ENCODE data around the gene POLG2. TPM values are rescaled to one million over a fixed set of nuclear protein-coding genes. Genes with fewer than 3 reads are reported as not detected.

The POLG2 gene
- total and polyA plus RNA-seq, 3 donors from 2014 or later: 19.0 to 47.1 (median 29.7) TPM

DNA sequence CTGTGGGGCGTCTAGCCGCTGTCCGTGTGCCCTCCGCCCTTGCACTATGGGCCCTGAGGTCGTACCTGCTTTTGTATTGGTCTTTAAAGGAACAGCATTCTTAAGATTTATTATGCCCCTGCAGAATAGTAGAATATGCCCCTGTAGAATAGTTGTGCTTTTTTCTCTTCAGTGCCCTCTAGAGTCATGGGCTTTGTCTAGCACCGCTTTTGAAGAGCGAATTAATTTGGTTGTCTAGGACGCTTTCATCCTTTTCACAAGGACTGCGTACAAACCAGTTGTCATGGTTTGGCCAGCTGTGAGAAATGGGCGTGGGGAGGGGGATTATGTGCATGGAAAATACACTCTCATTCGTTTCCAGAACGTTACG lies 10.5 kb upstream of the POLG2 start:
- Histone ChIP-seq H3K4me3 (peak overlapping the region; percentile 98), H3K27me3 (no peaks in the 10 kb centered on the region), H3K36me3 (ENCODE audit: low read depth, missing control alignments) (no peaks in the 10 kb centered on the region), H3K9me3 (no peaks in the 10 kb centered on the region), H3K27ac (peak overlapping the region; percentile 98 to 100), H3K4me1 (peaks cover 14% of the 10 kb centered on the region)
- DNase-seq: no peak
- TF ChIP-seq, protein P1, sequence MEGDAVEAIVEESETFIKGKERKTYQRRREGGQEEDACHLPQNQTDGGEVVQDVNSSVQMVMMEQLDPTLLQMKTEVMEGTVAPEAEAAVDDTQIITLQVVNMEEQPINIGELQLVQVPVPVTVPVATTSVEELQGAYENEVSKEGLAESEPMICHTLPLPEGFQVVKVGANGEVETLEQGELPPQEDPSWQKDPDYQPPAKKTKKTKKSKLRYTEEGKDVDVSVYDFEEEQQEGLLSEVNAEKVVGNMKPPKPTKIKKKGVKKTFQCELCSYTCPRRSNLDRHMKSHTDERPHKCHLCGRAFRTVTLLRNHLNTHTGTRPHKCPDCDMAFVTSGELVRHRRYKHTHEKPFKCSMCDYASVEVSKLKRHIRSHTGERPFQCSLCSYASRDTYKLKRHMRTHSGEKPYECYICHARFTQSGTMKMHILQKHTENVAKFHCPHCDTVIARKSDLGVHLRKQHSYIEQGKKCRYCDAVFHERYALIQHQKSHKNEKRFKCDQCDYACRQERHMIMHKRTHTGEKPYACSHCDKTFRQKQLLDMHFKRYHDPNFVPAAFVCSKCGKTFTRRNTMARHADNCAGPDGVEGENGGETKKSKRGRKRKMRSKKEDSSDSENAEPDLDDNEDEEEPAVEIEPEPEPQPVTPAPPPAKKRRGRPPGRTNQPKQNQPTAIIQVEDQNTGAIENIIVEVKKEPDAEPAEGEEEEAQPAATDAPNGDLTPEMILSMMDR (IDR thresholded peaks at IDR 0.05): peak in 2 of 3 experiments; percentile 9 to 33
- TF ChIP-seq POLR2A (IDR thresholded peaks at IDR 0.05): no peak
- intact Hi-C loops (cut with DNase I; ENCODE audit: low total_unique reads): no loop called here
- 0% methylated on average over 13 of the region's 13 CpGs for WGBS, 2 donors

DNA sequence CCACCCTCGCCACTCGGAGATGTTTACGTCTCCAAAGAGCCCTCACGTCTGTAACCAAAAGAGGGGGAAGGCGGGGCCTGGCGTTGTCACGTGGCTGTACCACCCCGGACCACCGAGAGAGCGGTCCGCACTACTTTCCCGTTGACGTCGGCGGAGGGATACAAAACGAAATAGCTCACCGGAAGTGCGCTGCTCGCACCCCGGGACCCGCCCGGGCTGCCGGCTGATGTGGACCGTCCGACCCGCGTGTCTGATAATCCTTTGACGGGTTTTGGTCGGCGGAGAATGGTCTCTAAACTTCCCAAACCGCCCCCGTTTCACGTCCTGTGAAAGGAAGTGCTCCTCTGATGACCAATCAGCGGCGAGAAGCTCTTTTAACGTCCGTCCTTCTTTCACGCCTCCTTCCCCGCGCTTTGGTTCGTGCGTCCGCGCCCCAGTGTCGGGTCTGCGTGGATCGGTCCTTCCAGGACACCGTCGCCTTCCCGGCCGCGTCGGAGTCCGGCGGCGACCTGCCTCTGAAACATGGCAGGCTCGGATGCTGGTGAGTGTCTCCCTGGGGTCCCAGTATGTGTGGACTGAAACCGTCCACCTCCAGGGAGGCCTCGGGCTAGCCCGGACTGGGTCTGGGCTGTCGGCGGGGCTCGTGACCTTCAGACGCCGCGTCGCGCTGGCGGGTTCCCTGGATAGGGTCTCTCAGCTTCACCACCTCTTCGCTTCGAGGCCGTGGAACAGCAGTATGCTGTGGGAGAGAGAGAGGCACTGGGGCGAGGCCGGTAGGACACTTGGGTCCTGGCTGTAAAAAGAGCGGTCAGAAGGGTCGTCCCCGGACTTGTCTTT lies 9.9 kb upstream of the POLG2 start, which contains the start of gene CEP95:
Gene CEP95, plus strand, starts transcription at position 402 of the 837 bp plus-strand sequence. Its CDS starts 121 bp downstream, at position 523.
- Histone ChIP-seq H3K9me3 (no peaks in the 10 kb centered on the region), H3K27me3 (no peaks in the 10 kb centered on the region), H3K4me3 (peak within 1 kb of the TSS; percentile 98), H3K27ac (peak within 1 kb of the TSS; percentile 98 to 100), H3K4me1 (peaks cover 14% of the 10 kb centered on the region), H3K36me3 (ENCODE audit: low read depth, missing control alignments) (no peaks in the 10 kb centered on the region)
- WGBS, 2 donors: 0 to 1% methylated on average over 20 to 77 of the region's 77 CpGs
- TF ChIP-seq, protein P1 (IDR thresholded peaks at IDR 0.05): no peak
- no peak for TF ChIP-seq POLR2A (IDR thresholded peaks at IDR 0.05)
- intact Hi-C loops (cut with DNase I; ENCODE audit: low total_unique reads): no loop called here
- DNase-seq: peak; percentile 97

GRCh38 chr17:64506201-64506575 lies 9.3 kb upstream of the POLG2 start, which contains the start of gene DDX5:
Gene DDX5 (minus strand): TSS chr17:64506289. CDS start chr17:64506119, 170 bp downstream.
- intact Hi-C loops (cut with DNase I; ENCODE audit: low total_unique reads): no loop called here
- peak within 1 kb of the TSS; percentile 98 for H3K4me3 ChIP-seq
- H3K36me3 ChIP-seq (ENCODE audit: low read depth, missing control alignments): no peaks in the 10 kb centered on the region
- peak; percentile 98 for DNase-seq
- TF ChIP-seq, protein P1 (IDR thresholded peaks at IDR 0.05): peak in 1 of 3 experiments; percentile 6
- TF ChIP-seq POLR2A (IDR thresholded peaks at IDR 0.05): peak; percentile 81
- H3K9me3 ChIP-seq: no peaks in the 10 kb centered on the region
- peak within 1 kb of the TSS; percentile 98 to 100 for H3K27ac ChIP-seq
- no peaks in the 10 kb centered on the region for H3K27me3 ChIP-seq
- peaks cover 14% of the 10 kb centered on the region for H3K4me1 ChIP-seq
- WGBS, 2 donors: 0% methylated on average over 11 to 31 of the region's 31 CpGs

DNA sequence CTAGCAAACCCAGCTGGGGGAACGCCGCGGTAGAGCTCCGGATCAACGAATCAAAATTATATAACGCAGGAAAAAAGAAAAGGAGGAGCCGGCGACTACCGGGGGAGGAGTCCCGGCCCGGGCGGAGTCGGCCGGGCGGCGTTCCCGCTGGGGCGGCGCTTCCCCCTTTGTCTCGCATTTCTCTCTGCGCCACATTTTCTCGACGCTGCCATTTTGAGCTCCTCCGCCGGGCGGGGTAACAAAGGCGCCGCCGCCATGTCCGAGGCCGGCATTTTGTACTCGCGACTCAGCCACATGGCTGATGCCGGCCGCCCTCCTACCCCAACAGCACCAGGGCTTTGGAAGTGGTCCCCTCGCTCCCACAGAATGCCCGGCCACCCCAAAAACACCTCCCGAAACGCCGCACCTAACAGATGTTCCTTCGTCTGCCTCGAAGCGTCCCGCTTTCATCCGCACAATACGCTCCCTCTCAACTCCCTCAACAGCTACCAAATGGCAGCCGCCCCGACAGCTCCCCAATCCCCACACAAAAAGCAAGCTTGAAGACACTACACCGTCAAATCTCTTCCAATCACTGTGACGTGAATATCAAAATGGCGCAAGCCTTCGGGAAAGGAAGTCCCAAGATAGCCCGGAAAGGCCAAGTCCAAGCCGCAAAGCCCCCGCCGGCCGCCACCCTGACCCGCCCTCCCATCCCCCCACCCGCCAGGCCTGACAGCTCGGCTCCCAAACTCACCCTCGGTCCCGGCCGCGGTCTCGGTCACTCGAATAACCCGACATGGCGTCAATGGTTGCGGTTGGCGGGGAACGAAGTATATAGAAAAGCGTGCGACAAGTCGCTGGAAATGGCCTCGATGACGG lies 8.7 kb upstream of the POLG2 start:
- WGBS, 2 donors: 0% methylated on average over 32 to 70 of the region's 76 CpGs
- Histone ChIP-seq H3K4me1 (peaks cover 18% of the 10 kb centered on the region), H3K9me3 (no peaks in the 10 kb centered on the region), H3K27me3 (no peaks in the 10 kb centered on the region), H3K4me3 (peak overlapping the region; percentile 98), H3K27ac (peak overlapping the region; percentile 98 to 100), H3K36me3 (ENCODE audit: low read depth, missing control alignments) (no peaks in the 10 kb centered on the region)
- intact Hi-C loops (cut with DNase I; ENCODE audit: low total_unique reads): no loop called here
- TF ChIP-seq, protein P1 (IDR thresholded peaks at IDR 0.05): peak in 1 of 3 experiments; percentile 17
- no peak for TF ChIP-seq POLR2A (IDR thresholded peaks at IDR 0.05)
- DNase-seq: peak; percentile 92

All from testis (tissue), 3 donors.